ENCODE data around the gene PRKAG2.

DNA sequence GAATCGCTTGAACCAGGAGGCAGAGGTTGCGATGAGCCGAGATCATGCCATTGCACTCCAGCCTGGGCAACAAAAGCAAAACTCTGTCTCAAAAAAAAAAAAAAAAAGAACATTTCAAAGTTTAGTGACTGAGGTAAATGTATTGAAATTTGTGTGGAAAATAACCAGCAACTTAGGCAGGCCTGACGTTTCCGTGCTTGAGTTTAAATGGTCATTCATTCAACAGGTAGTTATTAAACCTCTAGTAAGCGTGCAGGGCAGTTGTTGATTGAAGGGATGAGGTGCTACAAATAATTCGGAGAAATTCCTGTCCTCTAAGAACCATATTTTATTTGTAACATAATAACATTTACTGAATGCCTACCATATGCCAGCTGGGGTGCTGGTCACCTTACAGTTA, 135.3 kb downstream of the PRKAG2 start:
- TF ChIP-seq GATA3 (IDR thresholded peaks at IDR 0.05; ENCODE audit: low read depth, low read length) (no peak), GATA2 (IDR thresholded peaks at IDR 0.05; ENCODE audit: low read depth, low read length) (no peak)

Data from SH-SY5Y (cell line).